Measurements from ENCODE around the gene BIRC5.
"Not testable (repeated sequence)": the region's sequence is repeated elsewhere in the genome, so short reads cannot be mapped to it uniquely, and the experiment has no call there.

BIRC5 gene

GRCh38 chr17:78234261-78234865 is 20.3 kb downstream of the BIRC5 start:
- no peak for TF ChIP-seq CTCF (IDR thresholded peaks at IDR 0.05; ENCODE audit: control extremely low read depth, extremely low read depth, low read depth, missing control alignments)
- CTCF ChIA-PET: interaction anchor here (1.6 kb wide), 2 partner anchors 10 to 17 kb away, joined by 4 to 5 read pairs; no protein-coding TSS in a partner anchor
- no peak for DNase-seq (ENCODE audit: extremely low spot score)
- POLR2A ChIA-PET: no interaction called here

- POLR2A ChIA-PET; DNase-seq (ENCODE audit: extremely low spot score): not testable (repeated sequence)
- CTCF ChIA-PET: interaction anchor here (1.3 to 1.6 kb wide), 3 partner anchors 9 to 16 kb away, joined by 3 to 5 read pairs (median 4); no protein-coding TSS in a partner anchor
Measured at GRCh38 chr17:78235022-78235421, 21.0 kb downstream of the BIRC5 start.

- ChIA-PET CTCF (interaction anchor here (0.9 to 1.3 kb wide), 3 partner anchors 14 to 186 kb away, joined by 3 read pairs; no protein-coding TSS in a partner anchor), POLR2A (interaction anchor here (0.6 kb wide), 1 partner anchor 118 kb away, joined by 3 read pairs; no protein-coding TSS in a partner anchor)
- DNase-seq (ENCODE audit: extremely low spot score): no peak
- TF ChIP-seq CTCF (IDR thresholded peaks at IDR 0.05; ENCODE audit: control extremely low read depth, extremely low read depth, low read depth, missing control alignments): no peak
Measured at GRCh38 chr17:78235885-78236284, 21.8 kb downstream of the BIRC5 start.

- DNase-seq (ENCODE audit: extremely low spot score): no peak
- POLR2A ChIA-PET: no interaction called here
- CTCF ChIA-PET: interaction anchor here (0.9 to 4.6 kb wide), 6 partner anchors 13 to 186 kb away, joined by 3 to 37 read pairs (median 3); no protein-coding TSS in a partner anchor
- TF ChIP-seq CTCF (IDR thresholded peaks at IDR 0.05; ENCODE audit: control extremely low read depth, extremely low read depth, low read depth, missing control alignments): no peak
Measured at GRCh38 chr17:78236362-78237127, 22.5 kb downstream of the BIRC5 start.

- CTCF ChIA-PET: interaction anchor here (0.9 to 4.6 kb wide), 4 partner anchors 11 to 185 kb away, joined by 3 to 37 read pairs (median 4); no protein-coding TSS in a partner anchor
- POLR2A ChIA-PET: no interaction called here
- TF ChIP-seq CTCF (IDR thresholded peaks at IDR 0.05; ENCODE audit: control extremely low read depth, extremely low read depth, low read depth, missing control alignments): no peak
- DNase-seq (ENCODE audit: extremely low spot score): no peak
Measured at GRCh38 chr17:78237401-78238012, 23.5 kb downstream of the BIRC5 start.

GRCh38 chr17:78238823-78239488 is 24.9 kb downstream of the BIRC5 start:
- TF ChIP-seq CTCF (IDR thresholded peaks at IDR 0.05; ENCODE audit: control extremely low read depth, extremely low read depth, low read depth, missing control alignments): no peak
- CTCF ChIA-PET: interaction anchor here (1.3 to 4.6 kb wide), 2 partner anchors 12 kb away, joined by 4 to 37 read pairs; no protein-coding TSS in a partner anchor
- no peak for DNase-seq (ENCODE audit: extremely low spot score)
- POLR2A ChIA-PET: no interaction called here
